Omental fat pad (tissue), 4 donors: ENCODE results near the gene EGFL7. TPM values are rescaled to one million over a fixed set of nuclear protein-coding genes. Genes with fewer than 3 reads are reported as not detected.

Experiments used
- ATAC-seq: fragments of 150-250 bp; one replicate; pipeline ENCODE4 v1.9.1; 2016; ENCODE audit warnings: mild to moderate bottlenecking, moderate library complexity; ENCODE audit not compliant: low FRiP score
- DNase-seq: peaks from one replicate; pipeline ENCODE4 v3.0.0-alpha.2; 2019; ENCODE audit warnings: low spot score
- CTCF ChIP-seq, 3 donors: fragments of 450-650 bp; IDR thresholded peaks; one replicate each; pipeline ENCODE4 v1.5.1; 2016 to 2017; ENCODE audit warnings: antibody characterized with exemption in 3 of 3, mild to moderate bottlenecking in 3 of 3, moderate library complexity in 2 of 3
- total RNA-seq, 4 donors: library from RNA; depleted of rRNA; stranded (reverse); fragments of >200 nt; gene quantifications; one replicate each; pipeline ENCODE4 v1.1.0, GENCODE V29; 2016

The EGFL7 gene
- total RNA-seq, 4 donors from 2014 or later, result 50.6 to 274 (median 145) TPM

- ATAC-seq, result no peak
- TF ChIP-seq CTCF (IDR thresholded peaks at IDR 0.05), result no peak
- no peak for DNase-seq
Measured at GRCh38 chr9:136625101-136626065, 37.3 kb upstream of the EGFL7 start.

GRCh38 chr9:136626066-136626725, 36.5 kb upstream of the EGFL7 start:
- no peak for TF ChIP-seq CTCF (IDR thresholded peaks at IDR 0.05)
- DNase-seq (no peak), ATAC-seq (no peak)

GRCh38 chr9:136626740-136627642, 35.7 kb upstream of the EGFL7 start:
- ATAC-seq, result no peak
- no peak for TF ChIP-seq CTCF (IDR thresholded peaks at IDR 0.05)
- no peak for DNase-seq

- DNase-seq (no peak), ATAC-seq (no peak)
- TF ChIP-seq CTCF (IDR thresholded peaks at IDR 0.05), result no peak
Measured at GRCh38 chr9:136627703-136628102, 35.0 kb upstream of the EGFL7 start.

- no peak for ATAC-seq
- TF ChIP-seq CTCF (IDR thresholded peaks at IDR 0.05), result no peak
- DNase-seq, result no peak
Measured at GRCh38 chr9:136628268-136628667, 34.4 kb upstream of the EGFL7 start.

GRCh38 chr9:136629001-136629878, 33.5 kb upstream of the EGFL7 start:
- ATAC-seq (no peak), DNase-seq (no peak)
- TF ChIP-seq CTCF (IDR thresholded peaks at IDR 0.05), result no peak
